MM.1S (cell line): ENCODE measurements around the gene SPIRE1.

Source experiments
- EZH2phosphoT487 ChIP-seq: fragments of 300-600 bp; sonication (generic); IDR thresholded peaks from 2 replicates; pipeline ENCODE4 v1.6.1; 2018; ENCODE audit warnings: antibody characterized with exemption, low read length
- TF ChIP-seq, protein P1 (sequence below): fragments of 300-600 bp; sonication (generic); IDR thresholded peaks from 2 replicates; pipeline ENCODE4 v1.5.1; 2016; ENCODE audit warnings: antibody characterized with exemption, low read length, mixed read lengths

DNA sequence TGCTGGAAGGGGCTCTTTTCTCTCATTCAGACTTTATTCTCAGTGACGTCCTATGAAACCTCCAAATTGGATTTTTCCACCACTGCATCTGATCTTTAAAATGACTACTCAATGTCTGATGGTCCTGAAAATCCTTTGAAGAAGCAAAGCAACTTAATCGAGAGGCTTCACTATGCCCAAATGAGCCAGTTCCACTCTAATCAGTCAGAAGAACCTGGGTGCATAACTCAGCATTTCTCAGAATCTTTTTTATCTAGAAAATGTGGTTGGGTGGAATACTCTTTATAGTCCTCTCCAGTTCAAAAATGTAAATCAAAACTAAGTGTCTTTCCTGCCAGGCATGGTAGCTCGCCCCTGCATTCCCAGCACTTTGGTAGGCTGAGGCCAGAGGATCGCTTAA, 189.5 kb downstream of the SPIRE1 start:
- TF ChIP-seq, protein P1, sequence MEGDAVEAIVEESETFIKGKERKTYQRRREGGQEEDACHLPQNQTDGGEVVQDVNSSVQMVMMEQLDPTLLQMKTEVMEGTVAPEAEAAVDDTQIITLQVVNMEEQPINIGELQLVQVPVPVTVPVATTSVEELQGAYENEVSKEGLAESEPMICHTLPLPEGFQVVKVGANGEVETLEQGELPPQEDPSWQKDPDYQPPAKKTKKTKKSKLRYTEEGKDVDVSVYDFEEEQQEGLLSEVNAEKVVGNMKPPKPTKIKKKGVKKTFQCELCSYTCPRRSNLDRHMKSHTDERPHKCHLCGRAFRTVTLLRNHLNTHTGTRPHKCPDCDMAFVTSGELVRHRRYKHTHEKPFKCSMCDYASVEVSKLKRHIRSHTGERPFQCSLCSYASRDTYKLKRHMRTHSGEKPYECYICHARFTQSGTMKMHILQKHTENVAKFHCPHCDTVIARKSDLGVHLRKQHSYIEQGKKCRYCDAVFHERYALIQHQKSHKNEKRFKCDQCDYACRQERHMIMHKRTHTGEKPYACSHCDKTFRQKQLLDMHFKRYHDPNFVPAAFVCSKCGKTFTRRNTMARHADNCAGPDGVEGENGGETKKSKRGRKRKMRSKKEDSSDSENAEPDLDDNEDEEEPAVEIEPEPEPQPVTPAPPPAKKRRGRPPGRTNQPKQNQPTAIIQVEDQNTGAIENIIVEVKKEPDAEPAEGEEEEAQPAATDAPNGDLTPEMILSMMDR, result no peak
- TF ChIP-seq EZH2phosphoT487, result no peak
